DOHH2 (cell line): ENCODE measurements around the gene DOCK10.

Experiments
- H3F3A ChIP-seq: fragments of 200-600 bp; sonication (generic), shearing (Covaris generic); 2 replicates; pipeline ENCODE4 v1.6.0; 2016; ENCODE audit warnings: antibody characterized with exemption, mild to moderate bottlenecking; ENCODE audit not compliant: control insufficient read depth, insufficient read depth
- H3K27ac ChIP-seq: fragments of 200-600 bp; sonication (generic); 2 replicates; pipeline ENCODE4 v1.5.1; 2014; ENCODE audit warnings: low read depth, mild to moderate bottlenecking, low read length, moderate library complexity
- H3K27me3 ChIP-seq: fragments of 200-600 bp; sonication (generic); 2 replicates; pipeline ENCODE4 v1.6.1; 2014; ENCODE audit warnings: mild to moderate bottlenecking, low read length, mixed read lengths; ENCODE audit not compliant: control insufficient read depth
- H3K36me3 ChIP-seq: fragments of 200-600 bp; sonication (generic); 2 replicates; pipeline ENCODE4 v1.6.1; 2014; ENCODE audit warnings: mild to moderate bottlenecking, low read length, moderate library complexity, mixed read lengths; ENCODE audit not compliant: control insufficient read depth
- H3K4me1 ChIP-seq: fragments of 200-600 bp; sonication (generic); 2 replicates; pipeline ENCODE4 v1.6.1; 2014; ENCODE audit warnings: mild to moderate bottlenecking, low read length, mixed read lengths; ENCODE audit not compliant: control insufficient read depth
- H3K4me2 ChIP-seq: fragments of 200-600 bp; sonication (generic); 2 replicates; pipeline ENCODE4 v1.6.0; 2014; ENCODE audit warnings: mild to moderate bottlenecking, low read length, moderate library complexity
- H3K4me3 ChIP-seq: fragments of 200-600 bp; sonication (generic); 2 replicates; pipeline ENCODE4 v1.5.1; 2014; ENCODE audit warnings: mild to moderate bottlenecking, low read length, mixed read lengths
- H3K79me2 ChIP-seq: fragments of 200-600 bp; sonication (generic); 2 replicates; pipeline ENCODE4 v1.6.1; 2014; ENCODE audit warnings: mild to moderate bottlenecking, low read length, mixed read lengths; ENCODE audit not compliant: control insufficient read depth
- H3K9me2 ChIP-seq: fragments of 200-600 bp; sonication (generic); replicated peaks from 2 replicates; pipeline ENCODE4 v1.6.1; 2014; ENCODE audit warnings: mild to moderate bottlenecking, low read length, mixed read lengths; ENCODE audit not compliant: control insufficient read depth
- H3K9me3 ChIP-seq: fragments of 200-600 bp; sonication (generic); 2 replicates; pipeline ENCODE4 v1.6.1; 2014; ENCODE audit warnings: antibody characterized with exemption, low read length, mixed read lengths; ENCODE audit not compliant: control insufficient read depth, insufficient read depth
- H4K20me1 ChIP-seq: fragments of 200-600 bp; sonication (generic); 2 replicates; pipeline ENCODE4 v1.6.0; 2014; ENCODE audit warnings: low read depth, mild to moderate bottlenecking, antibody characterized with exemption, low read length, moderate library complexity; ENCODE audit not compliant: control insufficient read depth, insufficient read depth
- CTCF ChIP-seq: fragments of 200-600 bp; sonication (generic); IDR thresholded peaks from one replicate; pipeline ENCODE4 v1.5.1; 2014; ENCODE audit warnings: antibody characterized with exemption, mild to moderate bottlenecking, low read depth, low read length; ENCODE audit not compliant: poor library complexity, severe bottlenecking
- EZH2phosphoT487 ChIP-seq: fragments of 200-600 bp; sonication (generic); IDR thresholded peaks from 2 replicates; pipeline ENCODE4 v1.6.1; 2017; ENCODE audit warnings: borderline replicate concordance, mild to moderate bottlenecking, antibody characterized with exemption, low read length, moderate library complexity, mixed read lengths

Gene DOCK10

GRCh38 chr2:224881846-224882245, 160.4 kb downstream of the DOCK10 start:
- H3K79me2 ChIP-seq = no peaks in the 10 kb centered on the region
- H3K4me2 ChIP-seq = no peak overlapping the region
- H3K4me1 ChIP-seq = no peaks in the 10 kb centered on the region
- no peaks in the 10 kb centered on the region for H3K36me3 ChIP-seq
- no peak overlapping the region for H3K4me3 ChIP-seq
- no peaks in the 10 kb centered on the region for H3K9me3 ChIP-seq
- H3K27me3 ChIP-seq = no peaks in the 10 kb centered on the region
- no peak overlapping the region for H3K27ac ChIP-seq
- no peaks in the 10 kb centered on the region for H3F3A ChIP-seq
- TF ChIP-seq CTCF (no peak), EZH2phosphoT487 (no peak)
- no peaks in the 10 kb centered on the region for H4K20me1 ChIP-seq
- H3K9me2 ChIP-seq = no peaks in the 10 kb centered on the region

- H3K4me1 ChIP-seq = peaks cover 10% of the 10 kb centered on the region
- no peaks in the 10 kb centered on the region for H4K20me1 ChIP-seq
- no peak overlapping the region for H3K27ac ChIP-seq
- H3K4me2 ChIP-seq = no peak overlapping the region
- no peaks in the 10 kb centered on the region for H3F3A ChIP-seq
- no peaks in the 10 kb centered on the region for H3K9me2 ChIP-seq
- H3K36me3 ChIP-seq = no peaks in the 10 kb centered on the region
- no peaks in the 10 kb centered on the region for H3K27me3 ChIP-seq
- no peak overlapping the region for H3K4me3 ChIP-seq
- no peaks in the 10 kb centered on the region for H3K9me3 ChIP-seq
- TF ChIP-seq CTCF (no peak), EZH2phosphoT487 (no peak)
- no peaks in the 10 kb centered on the region for H3K79me2 ChIP-seq
Measured at GRCh38 chr2:224876522-224876921, 165.7 kb downstream of the DOCK10 start.

GRCh38 chr2:224875841-224876240, 166.4 kb downstream of the DOCK10 start:
- Histone ChIP-seq H3K9me2 (no peaks in the 10 kb centered on the region), H3K27ac (no peak overlapping the region), H3F3A (no peaks in the 10 kb centered on the region), H4K20me1 (no peaks in the 10 kb centered on the region), H3K4me2 (no peak overlapping the region), H3K4me3 (no peak overlapping the region), H3K79me2 (no peaks in the 10 kb centered on the region), H3K9me3 (no peaks in the 10 kb centered on the region), H3K27me3 (no peaks in the 10 kb centered on the region), H3K4me1 (peaks cover 10% of the 10 kb centered on the region), H3K36me3 (no peaks in the 10 kb centered on the region)
- TF ChIP-seq EZH2phosphoT487 (no peak), CTCF (no peak)

- no peaks in the 10 kb centered on the region for H3F3A ChIP-seq
- no peaks in the 10 kb centered on the region for H3K9me2 ChIP-seq
- peaks cover 10% of the 10 kb centered on the region for H3K4me1 ChIP-seq
- no peak overlapping the region for H3K4me2 ChIP-seq
- H3K36me3 ChIP-seq = no peaks in the 10 kb centered on the region
- H4K20me1 ChIP-seq = no peaks in the 10 kb centered on the region
- H3K27ac ChIP-seq = no peak overlapping the region
- no peak overlapping the region for H3K4me3 ChIP-seq
- no peaks in the 10 kb centered on the region for H3K9me3 ChIP-seq
- no peaks in the 10 kb centered on the region for H3K79me2 ChIP-seq
- H3K27me3 ChIP-seq = no peaks in the 10 kb centered on the region
- TF ChIP-seq CTCF = no peak
- no peak for TF ChIP-seq EZH2phosphoT487
Measured at GRCh38 chr2:224875153-224875552, 167.1 kb downstream of the DOCK10 start.
